SU-DHL-6 (cell line): ENCODE data around the gene PRPF40A.
"Not testable (repeated sequence)": the region's sequence is repeated elsewhere in the genome, so short reads cannot be mapped to it uniquely, and the experiment has no call there.

ENCODE experiments used
- H2AFZ ChIP-seq: fragments of 200-600 bp; sonication (generic); 2 replicates; pipeline ENCODE4 v1.6.1; 2014; ENCODE audit warnings: low read depth, mild to moderate bottlenecking, moderate library complexity, mixed read lengths, antibody characterized with exemption, low read length; ENCODE audit not compliant: severe bottlenecking
- H3F3A ChIP-seq: fragments of 200-600 bp; shearing (Covaris generic); 2 replicates; pipeline ENCODE4 v1.6.0; 2016; ENCODE audit warnings: antibody characterized with exemption, mild to moderate bottlenecking; ENCODE audit not compliant: insufficient read depth
- H3K27ac ChIP-seq: fragments of 200-600 bp; sonication (generic); 2 replicates; pipeline ENCODE4 v1.5.1; 2016; ENCODE audit warnings: low read depth, mild to moderate bottlenecking, low read length, moderate library complexity, mixed read lengths
- H3K27me3 ChIP-seq: fragments of 200-600 bp; sonication (generic), shearing (Covaris generic); 2 replicates; pipeline ENCODE4 v1.6.0; 2014; ENCODE audit warnings: mild to moderate bottlenecking, low read length
- H3K36me3 ChIP-seq: fragments of 200-600 bp; sonication (generic); 2 replicates; pipeline ENCODE4 v1.6.1; 2014; ENCODE audit warnings: mild to moderate bottlenecking, low read length, mixed read lengths
- H3K4me2 ChIP-seq: fragments of 300-600, 200-600 bp; shearing (Covaris generic), sonication (generic); 2 replicates; pipeline ENCODE4 v1.6.0; 2014; ENCODE audit warnings: low read length, low read depth, mild to moderate bottlenecking; ENCODE audit not compliant: poor library complexity, severe bottlenecking
- H3K4me3 ChIP-seq: fragments of 200-600 bp; sonication (generic); 2 replicates; pipeline ENCODE4 v1.5.1; 2014; ENCODE audit warnings: antibody characterized with exemption, low read length, mild to moderate bottlenecking, mixed read lengths; ENCODE audit not compliant: insufficient read depth, poor library complexity, severe bottlenecking
- H3K79me2 ChIP-seq: fragments of 200-600 bp; sonication (generic); 2 replicates; pipeline ENCODE4 v1.6.1; 2014; ENCODE audit warnings: mild to moderate bottlenecking, low read length, moderate library complexity; ENCODE audit not compliant: insufficient read depth
- H3K9ac ChIP-seq: fragments of 200-600 bp; sonication (generic); 2 replicates; pipeline ENCODE4 v1.7.0; 2014; ENCODE audit warnings: mild to moderate bottlenecking, low read length
- H3K9me2 ChIP-seq: fragments of 200-600 bp; sonication (generic); replicated peaks from 2 replicates; pipeline ENCODE4 v1.6.1; 2014; ENCODE audit warnings: low read length; ENCODE audit not compliant: insufficient read depth
- H3K9me3 ChIP-seq: fragments of 200-600 bp; sonication (generic); 2 replicates; pipeline ENCODE4 v1.6.1; 2014; ENCODE audit warnings: low read length, mixed read lengths; ENCODE audit not compliant: insufficient read depth
- H4K20me1 ChIP-seq: fragments of 200-600 bp; sonication (generic); 2 replicates; pipeline ENCODE4 v1.6.1; 2014; ENCODE audit warnings: low read depth, mild to moderate bottlenecking, antibody characterized with exemption, low read length, moderate library complexity, mixed read lengths
- EZH2phosphoT487 ChIP-seq: fragments of 200-600 bp; sonication (generic), shearing (Covaris generic); conservative IDR thresholded peaks from 2 replicates; pipeline ENCODE4 v1.6.1; 2018; ENCODE audit warnings: mild to moderate bottlenecking, antibody characterized with exemption, low read length, moderate library complexity, mixed read lengths
- TF ChIP-seq, protein P1 (sequence below): fragments of 200-600 bp; sonication (generic); IDR thresholded peaks from one replicate; pipeline ENCODE4 v1.5.1; 2017; ENCODE audit warnings: antibody characterized with exemption, mild to moderate bottlenecking, low read length, moderate library complexity; ENCODE audit not compliant: insufficient read depth, poor library complexity, severe bottlenecking

The PRPF40A gene

DNA sequence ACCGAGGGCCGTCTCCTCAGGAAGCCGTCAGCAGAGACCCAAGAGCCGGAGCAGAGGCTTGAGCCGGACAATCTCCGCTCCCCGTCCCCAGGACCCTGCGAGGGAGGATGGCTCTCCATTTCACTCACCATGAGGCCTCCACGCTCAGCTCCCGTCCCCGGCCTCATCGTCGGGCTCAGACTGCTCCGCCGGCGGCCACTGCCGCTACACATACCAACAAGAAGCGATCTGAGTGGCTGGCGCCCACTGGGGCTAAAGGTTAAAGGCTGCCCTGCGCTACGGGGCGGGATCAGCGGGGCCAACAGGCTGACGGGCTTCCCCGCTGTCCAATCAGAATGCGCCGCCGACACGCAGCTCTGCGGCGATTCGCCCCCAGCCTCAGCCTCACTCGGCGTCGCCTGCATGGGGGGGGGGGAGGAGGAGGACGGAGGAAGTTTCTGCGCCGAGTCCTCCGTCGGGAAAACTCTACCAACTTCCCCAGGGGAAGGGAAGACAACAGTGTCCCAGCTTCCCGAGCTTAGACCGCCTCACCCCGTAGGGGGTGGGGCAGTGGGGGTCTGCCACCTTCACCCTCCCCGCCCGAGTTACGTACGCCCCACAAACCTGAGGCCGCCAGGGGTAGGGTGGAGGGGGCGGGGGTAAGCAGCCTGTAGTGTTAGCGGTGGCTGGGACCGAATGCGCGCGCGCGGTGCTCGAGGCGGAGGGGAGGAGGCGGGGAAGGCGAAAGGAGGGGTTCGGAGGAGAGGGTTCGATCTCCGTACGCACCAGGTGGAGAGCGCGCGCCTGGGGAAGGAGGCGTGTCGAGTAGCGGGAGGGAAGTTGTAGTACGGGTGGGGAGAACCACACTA lies at the start of gene PRPF40A:
Gene PRPF40A, minus strand, starts transcription at position 234 of the 848 bp plus-strand sequence. Its CDS starts 22 bp downstream, at position 212.
- TF ChIP-seq, protein P1, sequence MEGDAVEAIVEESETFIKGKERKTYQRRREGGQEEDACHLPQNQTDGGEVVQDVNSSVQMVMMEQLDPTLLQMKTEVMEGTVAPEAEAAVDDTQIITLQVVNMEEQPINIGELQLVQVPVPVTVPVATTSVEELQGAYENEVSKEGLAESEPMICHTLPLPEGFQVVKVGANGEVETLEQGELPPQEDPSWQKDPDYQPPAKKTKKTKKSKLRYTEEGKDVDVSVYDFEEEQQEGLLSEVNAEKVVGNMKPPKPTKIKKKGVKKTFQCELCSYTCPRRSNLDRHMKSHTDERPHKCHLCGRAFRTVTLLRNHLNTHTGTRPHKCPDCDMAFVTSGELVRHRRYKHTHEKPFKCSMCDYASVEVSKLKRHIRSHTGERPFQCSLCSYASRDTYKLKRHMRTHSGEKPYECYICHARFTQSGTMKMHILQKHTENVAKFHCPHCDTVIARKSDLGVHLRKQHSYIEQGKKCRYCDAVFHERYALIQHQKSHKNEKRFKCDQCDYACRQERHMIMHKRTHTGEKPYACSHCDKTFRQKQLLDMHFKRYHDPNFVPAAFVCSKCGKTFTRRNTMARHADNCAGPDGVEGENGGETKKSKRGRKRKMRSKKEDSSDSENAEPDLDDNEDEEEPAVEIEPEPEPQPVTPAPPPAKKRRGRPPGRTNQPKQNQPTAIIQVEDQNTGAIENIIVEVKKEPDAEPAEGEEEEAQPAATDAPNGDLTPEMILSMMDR, result no peak

GRCh38 chr2:152766928-152767327 lies 49.7 kb upstream of the PRPF40A start:
- H4K20me1 ChIP-seq, result no peaks in the 10 kb centered on the region
- no peaks in the 10 kb centered on the region for H3F3A ChIP-seq
- no peaks in the 10 kb centered on the region for H3K9me2 ChIP-seq
- H2AFZ ChIP-seq, result no peak overlapping the region
- H3K27ac ChIP-seq, result no peak overlapping the region
- no peak overlapping the region for H3K4me2 ChIP-seq
- TF ChIP-seq EZH2phosphoT487, result no peak
- TF ChIP-seq, protein P1, result no peak
- H3K4me3 ChIP-seq, result no peak overlapping the region
- H3K79me2 ChIP-seq, result no peaks in the 10 kb centered on the region
- H3K9me3 ChIP-seq, result no peaks in the 10 kb centered on the region
- peaks cover 4% of the 10 kb centered on the region for H3K36me3 ChIP-seq
- no peak overlapping the region for H3K9ac ChIP-seq
- no peaks in the 10 kb centered on the region for H3K27me3 ChIP-seq

More for the DNA sequence above, at the start of gene PRPF40A:
- Histone ChIP-seq H3K9me2 (no peaks in the 10 kb centered on the region), H3K9ac (peak within 1 kb of the TSS; percentile 95), H3K36me3 (peaks cover 45% of the 10 kb centered on the region), H3K9me3 (no peaks in the 10 kb centered on the region), H3K4me2 (peak within 1 kb of the TSS; percentile 98), H3K27me3 (no peaks in the 10 kb centered on the region), H3F3A (0 out of 2 replicates have a peak, but pooled peaks cover 6% of the 10 kb centered on the region), H3K27ac (peak within 1 kb of the TSS; percentile 90), H2AFZ (peak within 1 kb of the TSS; percentile 94), H3K79me2 (peaks cover 83% of the 10 kb centered on the region), H3K4me3 (peak within 1 kb of the TSS; percentile 94), H4K20me1 (peaks cover 33% of the 10 kb centered on the region)

GRCh38 chr2:152763651-152764050 lies 46.4 kb upstream of the PRPF40A start:
- no peak for TF ChIP-seq EZH2phosphoT487
- H3F3A ChIP-seq, result no peaks in the 10 kb centered on the region

GRCh38 chr2:152763208-152763607 lies 45.9 kb upstream of the PRPF40A start:
- H3K4me3 ChIP-seq, H3K27me3 ChIP-seq, H3K27ac ChIP-seq, H3K4me2 ChIP-seq, H2AFZ ChIP-seq, H3K36me3 ChIP-seq, H3K79me2 ChIP-seq, H3F3A ChIP-seq, H4K20me1 ChIP-seq, H3K9me3 ChIP-seq, H3K9ac ChIP-seq, H3K9me2 ChIP-seq: not testable (repeated sequence)

More at GRCh38 chr2:152763651-152764050, 46.4 kb upstream of the PRPF40A start:
- no peaks in the 10 kb centered on the region for H3K79me2 ChIP-seq
- peaks cover 8% of the 10 kb centered on the region for H3K36me3 ChIP-seq
- no peak overlapping the region for H2AFZ ChIP-seq
- H3K27me3 ChIP-seq, result no peaks in the 10 kb centered on the region
- H3K9ac ChIP-seq, result no peak overlapping the region
- peak overlapping the region; percentile 14 for H3K4me2 ChIP-seq
- H3K9me3 ChIP-seq, result no peaks in the 10 kb centered on the region
- no peak overlapping the region for H3K4me3 ChIP-seq
- no peak overlapping the region for H3K27ac ChIP-seq
- H3K9me2 ChIP-seq, result no peaks in the 10 kb centered on the region
- no peaks in the 10 kb centered on the region for H4K20me1 ChIP-seq
